ENCODE measurements around the gene C2orf72.

GRCh38 chr2:231001036-231001435 lies 36.3 kb upstream of the C2orf72 start:
- TF ChIP-seq CTCF (IDR thresholded peaks at IDR 0.05; ENCODE audit: poor library complexity) (no peak), EZH2 (IDR thresholded peaks at IDR 0.05; ENCODE audit: borderline replicate concordance) (no peak), EZH2phosphoT487 (IDR thresholded peaks at IDR 0.05; ENCODE audit: low read depth, severe bottlenecking, unreplicated experiment) (no peak)
